ENCODE data around the gene GPATCH8. TPM values are rescaled to one million over a fixed set of nuclear protein-coding genes. Genes with fewer than 3 reads are reported as not detected.

Gene GPATCH8
- total and polyA plus RNA-seq, 2 of the 8 experiments (the other 6 are each of a cell fraction or from before 2014, with no cell fraction given): 20.5 to 58.1 TPM

DNA sequence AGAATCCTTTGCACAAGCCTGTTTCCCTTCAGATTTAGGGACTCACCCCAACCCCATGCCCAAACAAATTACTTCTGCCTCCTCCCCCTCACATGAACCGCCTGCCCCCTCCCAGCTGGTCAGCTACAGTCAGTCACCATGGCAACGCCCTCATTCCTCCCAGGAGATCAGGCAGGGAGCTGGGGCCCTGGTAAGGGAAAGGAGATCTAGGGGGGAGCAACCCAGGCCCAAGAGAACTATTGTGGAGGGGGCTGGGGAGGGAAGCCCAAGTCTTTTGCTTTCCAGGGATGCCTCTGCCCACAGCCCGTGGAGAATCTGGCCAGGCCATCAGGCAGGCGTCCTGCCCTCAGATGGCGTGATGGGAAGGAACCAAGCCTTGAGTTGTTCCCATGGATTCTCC lies 142.4 kb downstream of the GPATCH8 start:
- Histone ChIP-seq H3K9ac (replicated peaks in 1 of 4; ENCODE audit: extremely low read depth in 1 of 4, low read depth in 3 of 4, low read length in 3 of 4) (no peak overlapping the region), H2BK5ac (ENCODE audit: low read depth, low read length) (peak overlapping the region; percentile 38; the same call in 1 of the 2 replicates), H3K4ac (replicated peaks; ENCODE audit: insufficient read length, low read depth, low read length) (no peak overlapping the region), H3K79me2 (ENCODE audit: control insufficient read depth in 1 of 2, insufficient read depth in 2 of 2, low read length in 2 of 2) (peaks cover 0 to 7% of the 10 kb centered on the region in 2 experiments; a peak in 1 of 4 replicates), H3K18ac (ENCODE audit: extremely low read depth, low read length) (no peak overlapping the region; the same call in 1 of the 2 replicates), H4K5ac (ENCODE audit: insufficient read length, low read depth, low read length) (no peak overlapping the region), H3K4me1 (replicated peaks in 1 of 4; ENCODE audit: control insufficient read depth in 3 of 4, insufficient read depth in 4 of 4, low read length in 3 of 4) (peaks cover 9 to 23% (median 18%) of the 10 kb centered on the region in 4 experiments), H3K4me2 (ENCODE audit: insufficient read depth in 1 of 2, low read depth in 2 of 2, low read length in 2 of 2) (peak overlapping the region; percentile 52 to 60), H3K4me3 (ENCODE audit: extremely low read depth in 1 of 4, insufficient read depth in 2 of 4, low read depth in 3 of 4, low read length in 4 of 4) (peak overlapping the region in 2 of 4 experiments; percentile 3 to 36; a peak in 4 of 8 replicates), H3K56ac (replicated peaks; ENCODE audit: insufficient read length, low read depth, low read length) (no peak overlapping the region), H3K79me1 (ENCODE audit: low read depth, low read length) (peaks cover 12% of the 10 kb centered on the region), H3K23me2 (ENCODE audit: low read depth, low read length) (peaks cover 2% of the 10 kb centered on the region; the same call in 1 of the 2 replicates), H4K8ac (ENCODE audit: extremely low read depth, insufficient read depth, low read length) (no peak overlapping the region), H2BK20ac (ENCODE audit: low read length) (no peak overlapping the region), H4K20me1 (replicated peaks in 1 of 2; ENCODE audit: control insufficient read depth in 1 of 2, insufficient read depth in 2 of 2, low read length in 2 of 2) (peaks cover 3 to 23% of the 10 kb centered on the region in 2 experiments), H3K9me3 (ENCODE audit: insufficient read depth in 2 of 2, low read depth in 1 of 2, low read length in 1 of 2) (no peaks in the 10 kb centered on the region), H3K14ac (ENCODE audit: insufficient read length) (no peak overlapping the region), H3K27ac (ENCODE audit: low read depth, low read length) (no peak overlapping the region), H2AK5ac (ENCODE audit: low read depth, low read length) (no peak overlapping the region), H3K27me3 (replicated peaks in 1 of 4; ENCODE audit: control insufficient read depth in 3 of 4, extremely low read depth in 1 of 4, insufficient read depth in 3 of 4, low read length in 3 of 4) (no peaks in the 10 kb centered on the region), H3K23ac (ENCODE audit: insufficient read length) (no peak overlapping the region), H2BK120ac (replicated peaks; ENCODE audit: low read depth, low read length) (no peak overlapping the region), H2BK12ac (ENCODE audit: low read depth, low read length) (no peak overlapping the region; the same call in 1 of the 2 replicates), H2BK15ac (ENCODE audit: low read length) (peak overlapping the region; percentile 18; the same call in 1 of the 2 replicates), H3K36me3 (ENCODE audit: control insufficient read depth in 2 of 4, insufficient read depth in 4 of 4, low read length in 3 of 4) (peaks cover 0 to 6% (median 1%) of the 10 kb centered on the region in 4 experiments; a peak in 1 of 8 replicates), H2AFZ (ENCODE audit: low read length) (no peak overlapping the region), H4K91ac (replicated peaks; ENCODE audit: insufficient read length, low read length) (no peak overlapping the region)
- TF ChIP-seq SIN3A (conservative IDR thresholded peaks at IDR 0.05 in 1 of 2, IDR thresholded peaks at IDR 0.05 in 1 of 2; ENCODE audit: low read depth in 1 of 2, low read length in 2 of 2): 0 out of 4 replicates have a peak, but pooled peaks of 1 of the 2 experiments have one; percentile 26
- no peak for TF ChIP-seq SIRT6 (IDR thresholded peaks at IDR 0.05; ENCODE audit: low read length)
- ChIA-PET POLR2A (ENCODE audit: partially characterized antibody) (interaction anchor here (0.9 to 3.8 kb wide), 11 partner anchors 10 to 170 kb away, joined by 3 to 13 read pairs (median 4); partner anchors contain the start of genes GPATCH8 and RUNDC3A), CTCF (ENCODE audit: partially characterized antibody) (interaction anchor here (1.0 to 10.1 kb wide), 7 partner anchors 10 to 329 kb away, joined by 3 to 177 read pairs (median 4); no protein-coding TSS in a partner anchor)
- DNase-seq (ENCODE audit: low read depth in 1 of 2, low spot score in 2 of 2): no peak
- FAIRE-seq: no peak
- WGBS, 2 experiments (ENCODE audit: extremely low coverage in 1 of 2, insufficient coverage in 1 of 2, insufficient read length in 1 of 2, insufficient replicate concordance in 2 of 2, low coverage in 1 of 2, low lambda C conversion rate in 2 of 2, missing lambda C conversion rate in 1 of 2): 53% methylated on average over 5 of the region's 5 CpGs; no CpG with 5 or more reads in 1 of the 2 experiments

All from H1 (cell line).